ENCODE measurements around the gene SPTLC1.

Gene SPTLC1

GRCh38 chr9:92095236-92095635, 20.0 kb downstream of the SPTLC1 start:
- no peak for DNase-seq (ENCODE audit: low spot score)

- no peak for DNase-seq (ENCODE audit: low spot score)
Observed at GRCh38 chr9:92094655-92095054, 20.6 kb downstream of the SPTLC1 start.

- DNase-seq (ENCODE audit: low spot score), result no peak
Observed at GRCh38 chr9:92077888-92078287, 37.3 kb downstream of the SPTLC1 start.

DNA sequence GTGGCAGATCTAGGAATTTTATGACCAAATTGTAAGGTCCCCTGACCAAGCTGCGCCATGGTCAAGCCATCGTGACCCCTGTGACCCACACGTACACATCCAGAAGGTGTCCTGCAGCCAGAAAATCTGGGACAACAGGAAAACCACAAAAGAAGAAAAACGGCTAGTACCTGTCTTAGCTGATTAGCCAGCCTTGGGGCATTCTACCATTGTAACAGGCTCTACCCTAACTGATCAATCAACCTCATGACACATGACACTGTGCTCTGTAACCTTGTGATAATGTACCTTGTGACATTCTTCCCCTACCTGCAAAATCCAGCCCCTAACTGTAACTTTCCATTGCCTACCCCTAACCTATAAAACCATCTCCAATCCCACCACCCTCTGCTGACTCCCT, 43.6 kb downstream of the SPTLC1 start:
- no peak for DNase-seq (ENCODE audit: low spot score)

DNA sequence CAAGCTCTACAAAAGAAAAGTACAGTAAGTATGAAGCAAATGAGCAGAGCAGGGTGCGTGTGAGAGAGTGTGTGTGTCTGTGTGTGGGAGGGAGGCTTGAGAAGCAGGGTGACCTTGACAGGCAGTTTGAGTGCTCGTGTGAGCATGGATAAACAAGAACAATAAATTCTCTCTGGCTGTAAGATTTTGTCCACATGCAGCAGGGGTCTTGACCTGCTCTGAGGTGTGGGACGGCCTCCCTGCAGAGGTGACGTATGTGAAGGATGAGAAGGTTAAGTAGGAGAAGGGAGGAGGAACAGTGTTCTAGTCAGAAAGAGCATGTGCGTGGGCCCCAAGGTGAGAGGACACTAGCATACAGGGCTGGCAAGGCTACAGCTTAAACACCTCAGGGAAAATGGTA, 49.0 kb downstream of the SPTLC1 start:
- no peak for DNase-seq (ENCODE audit: low spot score)

- no peak for DNase-seq (ENCODE audit: low spot score)
Observed at GRCh38 chr9:92064711-92065110, 50.5 kb downstream of the SPTLC1 start.

DNA sequence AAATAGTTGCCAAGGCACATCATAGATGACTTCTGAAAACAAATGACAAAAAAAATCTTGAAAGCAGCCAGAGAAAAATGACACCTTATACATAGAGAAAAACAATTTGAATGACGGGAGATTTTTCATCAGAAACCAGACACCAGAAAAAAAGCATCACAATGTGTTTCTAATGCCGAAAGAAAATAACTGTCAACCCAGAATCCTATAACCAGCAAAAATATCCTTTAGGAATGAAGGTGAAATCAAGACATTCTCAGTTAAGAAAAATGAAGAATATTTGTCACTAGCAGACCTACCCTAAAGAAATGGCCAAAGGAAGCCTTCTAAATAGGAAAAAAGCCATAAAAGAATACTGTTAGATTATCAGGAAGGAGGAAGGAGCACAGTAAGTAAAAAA, 54.0 kb downstream of the SPTLC1 start:
- no peak for DNase-seq (ENCODE audit: low spot score)

- DNase-seq (ENCODE audit: low spot score), result no peak
Observed at GRCh38 chr9:92059661-92060060, 55.6 kb downstream of the SPTLC1 start.

GRCh38 chr9:92058723-92059444, 56.3 kb downstream of the SPTLC1 start:
- no peak for DNase-seq (ENCODE audit: low spot score)

DNA sequence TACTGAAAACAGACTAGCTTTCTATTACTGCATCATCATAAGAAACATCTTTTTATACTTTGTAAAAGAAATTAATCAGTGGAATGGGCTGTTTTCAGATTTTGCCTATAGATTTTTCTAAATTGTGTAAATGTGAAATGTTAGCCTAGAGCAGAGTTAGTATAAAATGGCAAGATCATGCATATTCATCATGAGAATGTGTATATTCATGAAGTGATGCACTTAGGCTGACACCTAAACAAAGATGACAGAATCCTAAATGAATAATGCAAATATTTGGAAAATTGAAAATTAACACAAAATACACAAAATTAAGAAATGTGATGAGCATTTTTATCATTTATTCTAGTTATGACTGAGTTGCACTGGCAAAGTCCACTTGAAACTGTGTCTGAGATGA, 57.2 kb downstream of the SPTLC1 start:
- DNase-seq (ENCODE audit: low spot score), result no peak

DNA sequence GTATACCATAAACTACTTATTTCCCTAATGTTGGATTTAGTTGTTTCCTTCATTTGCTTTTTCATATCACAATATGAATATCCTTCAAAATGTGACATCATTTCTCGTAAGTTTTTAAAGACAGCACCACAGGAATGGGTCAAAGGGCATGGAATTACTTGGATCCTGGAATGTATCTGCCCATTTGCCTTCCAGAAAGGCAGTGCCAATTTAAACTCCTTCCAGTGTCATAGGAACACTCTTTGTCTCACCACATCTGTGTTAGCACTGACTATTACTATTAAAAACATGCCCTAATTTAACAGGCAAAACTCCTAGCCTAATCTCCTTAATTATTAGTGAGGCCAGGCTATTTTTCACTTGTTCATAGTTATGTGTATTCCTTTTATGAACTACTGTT, 58.0 kb downstream of the SPTLC1 start:
- DNase-seq (ENCODE audit: low spot score), result no peak

GRCh38 chr9:92055624-92056023, 59.6 kb downstream of the SPTLC1 start:
- DNase-seq (ENCODE audit: low spot score), result no peak

- DNase-seq (ENCODE audit: low spot score), result no peak
Observed at GRCh38 chr9:92048924-92049625, 66.1 kb downstream of the SPTLC1 start.

DNA sequence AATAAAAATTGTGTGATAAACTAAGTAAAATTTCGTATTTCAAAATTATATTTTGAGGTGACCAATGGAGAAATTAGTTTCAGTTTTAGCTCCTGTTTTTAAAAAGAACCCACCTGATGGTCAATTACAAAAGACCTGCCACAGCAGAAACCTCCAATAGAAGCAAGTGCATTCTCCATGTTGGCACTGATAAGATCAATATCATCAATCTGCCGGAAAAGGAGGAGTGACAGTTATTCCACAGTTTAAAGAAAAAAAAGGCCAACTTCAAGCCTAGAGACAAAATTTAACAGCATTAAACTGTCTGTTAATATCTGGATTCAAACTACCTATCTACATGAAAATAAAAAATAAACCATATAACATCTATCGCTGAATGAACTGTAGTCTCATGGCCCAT, 67.7 kb downstream of the SPTLC1 start:
- no peak for DNase-seq (ENCODE audit: low spot score)

DNA sequence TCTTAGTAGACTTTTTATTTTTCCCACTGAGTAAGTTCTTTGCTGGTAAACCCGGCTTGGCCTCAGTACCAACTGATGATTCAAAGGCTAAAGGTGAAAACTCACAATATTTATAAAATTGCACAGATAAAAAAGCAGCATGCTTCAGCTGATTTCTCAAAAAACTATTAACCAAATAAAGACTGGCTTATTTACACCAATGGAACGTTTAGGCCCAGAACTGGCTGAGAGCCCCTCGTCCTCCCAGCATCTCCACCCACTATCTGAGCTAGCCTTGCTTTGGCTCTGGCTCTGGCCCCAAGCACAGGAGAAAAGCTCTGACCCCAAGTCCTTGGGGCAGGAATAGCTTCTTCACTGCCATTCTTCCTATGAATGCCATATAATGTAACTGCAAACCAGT, 68.5 kb downstream of the SPTLC1 start:
- no peak for DNase-seq (ENCODE audit: low spot score)

DNA sequence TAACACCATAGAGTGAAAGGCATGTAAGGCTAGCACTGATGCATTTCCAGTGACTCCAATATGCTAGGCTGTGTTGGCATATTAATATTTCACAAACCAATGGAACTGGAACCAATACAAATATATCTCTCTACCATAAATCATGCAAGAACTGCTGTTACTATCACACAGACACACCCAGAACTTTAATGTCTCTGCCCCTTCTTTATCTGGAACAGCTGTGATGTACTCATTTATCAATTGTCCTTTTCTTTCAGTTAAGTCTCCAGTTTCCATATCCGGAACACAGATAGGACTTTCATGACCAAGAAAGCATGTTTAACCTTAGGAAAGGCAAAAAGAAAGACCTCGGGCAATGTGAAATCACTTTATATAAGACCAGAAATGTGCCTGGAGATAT, 70.3 kb downstream of the SPTLC1 start:
- peak; percentile 35 for DNase-seq (ENCODE audit: low spot score)

- DNase-seq (ENCODE audit: low spot score), result no peak
Observed at GRCh38 chr9:92043002-92043401, 72.2 kb downstream of the SPTLC1 start.

DNA sequence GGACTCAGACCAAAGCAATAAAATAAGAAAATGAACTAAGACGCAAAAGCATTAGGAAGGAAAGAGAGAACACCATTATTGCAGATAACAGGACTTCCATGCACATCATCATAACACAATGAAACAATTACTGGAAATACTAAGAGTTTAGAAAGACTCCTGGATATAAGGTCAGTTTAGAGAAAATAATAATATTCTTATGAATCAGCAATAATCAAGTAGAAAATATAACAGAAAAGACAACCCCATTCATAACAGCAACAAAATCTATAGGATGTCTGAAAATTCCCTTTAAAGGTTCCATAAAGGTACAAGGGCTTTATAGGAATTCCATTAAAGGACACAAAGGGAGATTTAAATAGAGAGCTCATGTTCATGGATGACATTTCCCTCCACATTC, 73.0 kb downstream of the SPTLC1 start:
- DNase-seq (ENCODE audit: low spot score), result no peak

- DNase-seq (ENCODE audit: low spot score), result no peak
Observed at GRCh38 chr9:92036756-92037155, 78.5 kb downstream of the SPTLC1 start.

DNA sequence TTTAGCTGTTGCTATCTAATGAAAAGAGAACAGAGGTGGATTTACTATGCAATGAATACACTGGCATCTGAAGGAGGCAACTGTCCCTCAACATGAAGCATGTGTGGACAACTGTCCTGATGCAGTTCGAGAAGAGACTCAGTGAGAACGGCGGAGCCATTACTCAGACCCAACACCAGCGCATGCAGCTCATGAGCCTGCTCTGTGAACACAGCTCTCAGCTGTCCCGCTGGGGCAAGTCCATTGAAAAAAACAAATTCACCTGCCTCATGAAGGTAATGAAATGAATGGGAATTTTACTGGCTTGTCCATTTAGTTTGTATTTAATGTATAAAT, 78.8 kb downstream of the SPTLC1 start:
- no peak for DNase-seq (ENCODE audit: low spot score)

GRCh38 chr9:92035687-92036410, 79.4 kb downstream of the SPTLC1 start:
- DNase-seq (ENCODE audit: low spot score), result no peak

DNA sequence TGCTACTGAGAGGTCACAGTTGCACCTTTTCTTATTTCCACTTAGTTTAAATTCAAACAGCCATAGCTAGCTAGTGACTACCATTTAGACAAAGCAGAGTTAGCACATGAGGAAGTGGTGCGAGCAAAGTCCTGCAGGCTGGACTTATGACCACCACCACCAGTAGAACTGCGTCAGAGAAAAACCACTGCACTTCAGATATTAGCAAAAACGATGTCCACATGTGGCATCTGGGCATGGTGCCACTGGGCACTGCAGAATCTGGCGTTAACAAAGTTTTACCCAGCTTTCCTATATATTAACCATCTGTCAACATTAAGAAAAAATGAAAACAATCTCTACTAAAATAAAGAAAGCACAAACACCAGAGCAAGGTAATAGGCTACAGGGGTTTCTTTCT, 80.1 kb downstream of the SPTLC1 start:
- no peak for DNase-seq (ENCODE audit: low spot score)

DNA sequence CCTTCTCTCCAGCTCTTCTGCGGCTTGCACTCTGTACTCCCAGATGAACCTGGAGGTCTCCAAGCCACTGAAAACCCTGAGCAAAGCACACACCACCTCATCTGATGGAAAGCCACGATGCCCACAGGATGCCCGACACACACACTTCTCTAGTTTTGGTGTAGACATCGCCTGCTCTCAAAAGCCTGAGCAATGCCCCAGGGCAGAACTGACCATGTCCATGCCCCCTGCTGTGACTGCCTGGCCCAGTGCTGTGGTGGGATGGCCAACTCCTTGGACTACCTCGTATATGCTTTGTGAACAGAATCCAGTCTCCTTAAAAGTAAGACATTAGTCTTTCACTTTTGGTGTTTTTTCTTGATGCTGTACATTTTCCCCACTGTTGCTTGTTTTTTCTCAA, 81.2 kb downstream of the SPTLC1 start:
- no peak for DNase-seq (ENCODE audit: low spot score)
